ENCODE measurements around the gene OR9Q1. TPM values are rescaled to one million over a fixed set of nuclear protein-coding genes. Genes with fewer than 3 reads are reported as not detected.

Gene OR9Q1
- not detected for polyA plus RNA-seq (2013)

- H3K4me3 ChIP-seq (ENCODE audit: control insufficient read depth in 1 of 7, extremely low read depth in 1 of 7, insufficient read depth in 4 of 7, low read depth in 2 of 7, low read length in 6 of 7) = no peak within 1 kb of the TSS
- no peaks in the 10 kb centered on the region for H3K27me3 ChIP-seq (replicated peaks in 2 of 5; ENCODE audit: control insufficient read depth in 4 of 5, insufficient read depth in 5 of 5, low read length in 4 of 5)
- POLR2A ChIA-PET = no interaction called here
- no peaks in the 10 kb centered on the region for H3K9me3 ChIP-seq (ENCODE audit: control extremely low read depth in 1 of 5, control insufficient read depth in 4 of 5, insufficient read depth in 2 of 5, low read depth in 1 of 5, low read length in 4 of 5)
- no peak for DNase-seq
- H3K36me3 ChIP-seq (ENCODE audit: control insufficient read depth in 4 of 4, insufficient read depth in 4 of 4, low read length in 3 of 4) = no peaks in the 10 kb centered on the region
- no peak within 1 kb of the TSS for H3K27ac ChIP-seq (ENCODE audit: insufficient read depth in 1 of 2, low read depth in 1 of 2, low read length in 2 of 2, poor library complexity in 1 of 2, severe bottlenecking in 2 of 2)
- WGBS (ENCODE audit: insufficient coverage) = 80% methylated on average over 1 of the region's 5 CpGs
- H3K4me1 ChIP-seq (ENCODE audit: control extremely low read depth in 1 of 4, control insufficient read depth in 4 of 4, insufficient read depth in 4 of 4, low read length in 3 of 4) = no peaks in the 10 kb centered on the region
- CTCF ChIA-PET = no interaction called here
Measured at GRCh38 chr11:58023435-58023931, at the start of gene OR9Q1. TSS of gene OR9Q1 (plus strand) at chr11:58023881. CDS start at chr11:58179445, 155,564 bp downstream.

- DNase-seq = no peak
- Histone ChIP-seq H3K27me3 (replicated peaks in 2 of 5; ENCODE audit: control insufficient read depth in 4 of 5, insufficient read depth in 5 of 5, low read length in 4 of 5) (peaks cover 0 to 2% (median 0%) of the 10 kb centered on the region in 5 experiments), H3K27ac (ENCODE audit: insufficient read depth in 1 of 2, low read depth in 1 of 2, low read length in 2 of 2, poor library complexity in 1 of 2, severe bottlenecking in 2 of 2) (no peak overlapping the region), H3K9me3 (ENCODE audit: control extremely low read depth in 1 of 5, control insufficient read depth in 4 of 5, insufficient read depth in 2 of 5, low read depth in 1 of 5, low read length in 4 of 5) (no peaks in the 10 kb centered on the region), H3K4me1 (ENCODE audit: control extremely low read depth in 1 of 4, control insufficient read depth in 4 of 4, insufficient read depth in 4 of 4, low read length in 3 of 4) (no peaks in the 10 kb centered on the region), H3K36me3 (ENCODE audit: control insufficient read depth in 4 of 4, insufficient read depth in 4 of 4, low read length in 3 of 4) (no peaks in the 10 kb centered on the region), H3K4me3 (ENCODE audit: control insufficient read depth in 1 of 7, extremely low read depth in 1 of 7, insufficient read depth in 4 of 7, low read depth in 2 of 7, low read length in 6 of 7) (no peak overlapping the region)
- ChIA-PET CTCF (no interaction called here), POLR2A (no interaction called here)
- WGBS (ENCODE audit: insufficient coverage) = no CpG with 5 or more reads among the region's 1 CpG
Measured at GRCh38 chr11:57974132-57974531, 49.5 kb upstream of the OR9Q1 start.

GRCh38 chr11:57974848-57975601 lies 48.7 kb upstream of the OR9Q1 start:
- POLR2A ChIA-PET = no interaction called here
- DNase-seq = no peak
- Histone ChIP-seq H3K27ac (ENCODE audit: insufficient read depth in 1 of 2, low read depth in 1 of 2, low read length in 2 of 2, poor library complexity in 1 of 2, severe bottlenecking in 2 of 2) (no peak overlapping the region), H3K9me3 (ENCODE audit: control extremely low read depth in 1 of 5, control insufficient read depth in 4 of 5, insufficient read depth in 2 of 5, low read depth in 1 of 5, low read length in 4 of 5) (no peaks in the 10 kb centered on the region), H3K36me3 (ENCODE audit: control insufficient read depth in 4 of 4, insufficient read depth in 4 of 4, low read length in 3 of 4) (no peaks in the 10 kb centered on the region), H3K4me1 (ENCODE audit: control extremely low read depth in 1 of 4, control insufficient read depth in 4 of 4, insufficient read depth in 4 of 4, low read length in 3 of 4) (no peaks in the 10 kb centered on the region), H3K4me3 (ENCODE audit: control insufficient read depth in 1 of 7, extremely low read depth in 1 of 7, insufficient read depth in 4 of 7, low read depth in 2 of 7, low read length in 6 of 7) (no peak overlapping the region), H3K27me3 (replicated peaks in 2 of 5; ENCODE audit: control insufficient read depth in 4 of 5, insufficient read depth in 5 of 5, low read length in 4 of 5) (no peaks in the 10 kb centered on the region)
- CTCF ChIA-PET = no interaction called here
- WGBS (ENCODE audit: insufficient coverage) = 99% methylated on average over 11 of the region's 15 CpGs

GRCh38 chr11:57977709-57978108 lies 46.0 kb upstream of the OR9Q1 start:
- CTCF ChIA-PET = no interaction called here
- 100% methylated on average over 1 of the region's 2 CpGs for WGBS (ENCODE audit: insufficient coverage)
- no peaks in the 10 kb centered on the region for H3K36me3 ChIP-seq (ENCODE audit: control insufficient read depth in 4 of 4, insufficient read depth in 4 of 4, low read length in 3 of 4)
- H3K9me3 ChIP-seq (ENCODE audit: control extremely low read depth in 1 of 5, control insufficient read depth in 4 of 5, insufficient read depth in 2 of 5, low read depth in 1 of 5, low read length in 4 of 5) = peaks cover 0 to 2% (median 0%) of the 10 kb centered on the region in 5 experiments
- POLR2A ChIA-PET = no interaction called here
- H3K4me1 ChIP-seq (ENCODE audit: control extremely low read depth in 1 of 4, control insufficient read depth in 4 of 4, insufficient read depth in 4 of 4, low read length in 3 of 4) = no peaks in the 10 kb centered on the region
- H3K4me3 ChIP-seq (ENCODE audit: control insufficient read depth in 1 of 7, extremely low read depth in 1 of 7, insufficient read depth in 4 of 7, low read depth in 2 of 7, low read length in 6 of 7) = no peak overlapping the region
- H3K27me3 ChIP-seq (replicated peaks in 2 of 5; ENCODE audit: control insufficient read depth in 4 of 5, insufficient read depth in 5 of 5, low read length in 4 of 5) = no peaks in the 10 kb centered on the region
- no peak for DNase-seq
- no peak overlapping the region for H3K27ac ChIP-seq (ENCODE audit: insufficient read depth in 1 of 2, low read depth in 1 of 2, low read length in 2 of 2, poor library complexity in 1 of 2, severe bottlenecking in 2 of 2)

- DNase-seq = no peak
- H3K9me3 ChIP-seq (ENCODE audit: control extremely low read depth in 1 of 5, control insufficient read depth in 4 of 5, insufficient read depth in 2 of 5, low read depth in 1 of 5, low read length in 4 of 5) = peaks cover 0 to 2% (median 0%) of the 10 kb centered on the region in 5 experiments
- no peaks in the 10 kb centered on the region for H3K36me3 ChIP-seq (ENCODE audit: control insufficient read depth in 4 of 4, insufficient read depth in 4 of 4, low read length in 3 of 4)
- H3K4me3 ChIP-seq (ENCODE audit: control insufficient read depth in 1 of 7, extremely low read depth in 1 of 7, insufficient read depth in 4 of 7, low read depth in 2 of 7, low read length in 6 of 7) = no peak overlapping the region
- POLR2A ChIA-PET = no interaction called here
- CTCF ChIA-PET = no interaction called here
- no peaks in the 10 kb centered on the region for H3K27me3 ChIP-seq (replicated peaks in 2 of 5; ENCODE audit: control insufficient read depth in 4 of 5, insufficient read depth in 5 of 5, low read length in 4 of 5)
- WGBS (ENCODE audit: insufficient coverage) = 100% methylated on average over 1 of the region's 3 CpGs
- H3K4me1 ChIP-seq (ENCODE audit: control extremely low read depth in 1 of 4, control insufficient read depth in 4 of 4, insufficient read depth in 4 of 4, low read length in 3 of 4) = no peaks in the 10 kb centered on the region
- H3K27ac ChIP-seq (ENCODE audit: insufficient read depth in 1 of 2, low read depth in 1 of 2, low read length in 2 of 2, poor library complexity in 1 of 2, severe bottlenecking in 2 of 2) = no peak overlapping the region
Measured at GRCh38 chr11:57978686-57979531, 44.8 kb upstream of the OR9Q1 start.

- POLR2A ChIA-PET = no interaction called here
- WGBS (ENCODE audit: insufficient coverage) = no CpG with 5 or more reads among the region's 1 CpG
- H3K27ac ChIP-seq (ENCODE audit: insufficient read depth in 1 of 2, low read depth in 1 of 2, low read length in 2 of 2, poor library complexity in 1 of 2, severe bottlenecking in 2 of 2) = no peak overlapping the region
- H3K36me3 ChIP-seq (ENCODE audit: control insufficient read depth in 4 of 4, insufficient read depth in 4 of 4, low read length in 3 of 4) = no peaks in the 10 kb centered on the region
- no peaks in the 10 kb centered on the region for H3K4me1 ChIP-seq (ENCODE audit: control extremely low read depth in 1 of 4, control insufficient read depth in 4 of 4, insufficient read depth in 4 of 4, low read length in 3 of 4)
- DNase-seq = no peak
- H3K9me3 ChIP-seq (ENCODE audit: control extremely low read depth in 1 of 5, control insufficient read depth in 4 of 5, insufficient read depth in 2 of 5, low read depth in 1 of 5, low read length in 4 of 5) = peaks cover 0 to 2% (median 0%) of the 10 kb centered on the region in 5 experiments
- CTCF ChIA-PET = no interaction called here
- no peaks in the 10 kb centered on the region for H3K27me3 ChIP-seq (replicated peaks in 2 of 5; ENCODE audit: control insufficient read depth in 4 of 5, insufficient read depth in 5 of 5, low read length in 4 of 5)
- H3K4me3 ChIP-seq (ENCODE audit: control insufficient read depth in 1 of 7, extremely low read depth in 1 of 7, insufficient read depth in 4 of 7, low read depth in 2 of 7, low read length in 6 of 7) = no peak overlapping the region
Measured at GRCh38 chr11:57979532-57980079, 44.1 kb upstream of the OR9Q1 start.

GRCh38 chr11:57980201-57980600 lies 43.5 kb upstream of the OR9Q1 start:
- Histone ChIP-seq H3K27me3 (replicated peaks in 2 of 5; ENCODE audit: control insufficient read depth in 4 of 5, insufficient read depth in 5 of 5, low read length in 4 of 5) (no peaks in the 10 kb centered on the region), H3K9me3 (ENCODE audit: control extremely low read depth in 1 of 5, control insufficient read depth in 4 of 5, insufficient read depth in 2 of 5, low read depth in 1 of 5, low read length in 4 of 5) (peaks cover 0 to 2% (median 0%) of the 10 kb centered on the region in 5 experiments), H3K4me3 (ENCODE audit: control insufficient read depth in 1 of 7, extremely low read depth in 1 of 7, insufficient read depth in 4 of 7, low read depth in 2 of 7, low read length in 6 of 7) (no peak overlapping the region), H3K36me3 (ENCODE audit: control insufficient read depth in 4 of 4, insufficient read depth in 4 of 4, low read length in 3 of 4) (no peaks in the 10 kb centered on the region), H3K4me1 (ENCODE audit: control extremely low read depth in 1 of 4, control insufficient read depth in 4 of 4, insufficient read depth in 4 of 4, low read length in 3 of 4) (no peaks in the 10 kb centered on the region), H3K27ac (ENCODE audit: insufficient read depth in 1 of 2, low read depth in 1 of 2, low read length in 2 of 2, poor library complexity in 1 of 2, severe bottlenecking in 2 of 2) (no peak overlapping the region)
- ChIA-PET POLR2A (no interaction called here), CTCF (no interaction called here)
- WGBS (ENCODE audit: insufficient coverage) = 90% methylated on average over 2 of the region's 2 CpGs
- DNase-seq = no peak

Measured in common myeloid progenitor, CD34-positive (primary cell).